Caco-2 (cell line): ENCODE measurements around the gene AMPD3. TPM values are rescaled to one million over a fixed set of nuclear protein-coding genes. Genes with fewer than 3 reads are reported as not detected.

ENCODE experiments used
- BruUV-seq: library from RNA; stranded (reverse); fragments of 400-500 nt; replicated peaks from 2 replicates; lab custom pipeline; 2021; lab: Mats Ljungman, UMichigan
- CTCF ChIA-PET: fragments of 300-600 bp; sonication (Branson Sonifier 250); formaldehyde crosslinking; loops from one replicate; lab custom pipeline; 2022; ENCODE audit warnings: antibody characterized with exemption; lab: Charles Lee
- POLR2A ChIA-PET: fragments of 300-600 bp; sonication (Branson Sonifier 250); formaldehyde crosslinking; loops from one replicate; lab custom pipeline; 2022; ENCODE audit warnings: antibody characterized with exemption; lab: Charles Lee
- DNase-seq, 2 experiments: peaks; one replicate each; pipeline versions ENCODE4 v3.0.0 to v3.0.0-alpha.2; 2020 to 2022
- H3K27me3 ChIP-seq: replicated peaks from 2 replicates; pipeline ENCODE4 v1.6.0; 2011; ENCODE audit warnings: low read length; ENCODE audit not compliant: control insufficient read depth, insufficient read depth
- H3K36me3 ChIP-seq: 2 replicates; pipeline ENCODE4 v1.5.1; 2011; ENCODE audit warnings: low read length; ENCODE audit not compliant: control insufficient read depth, insufficient read depth
- H3K4me1 ChIP-seq: fragments of 250-450 bp; sonication (Bioruptor Pico); 2 replicates; pipeline ENCODE4 v1.5.1; 2020; ENCODE audit warnings: mild to moderate bottlenecking
- H3K4me3 ChIP-seq: 2 replicates; pipeline ENCODE4 v1.5.1; 2011; ENCODE audit warnings: low read depth, mild to moderate bottlenecking, control low read depth, low read length
- H3K9me3 ChIP-seq: fragments of 250-450 bp; sonication (Bioruptor Pico); 2 replicates; pipeline ENCODE4 v1.5.1; 2020; ENCODE audit warnings: mild to moderate bottlenecking, moderate library complexity
- H3K27ac Mint-ChIP-seq: one replicate; pipeline ENCODE4 v1.8.0; 2022; ENCODE audit warnings: mixed read lengths; ENCODE audit not compliant: unreplicated experiment
- H3K27me3 Mint-ChIP-seq: one replicate; pipeline ENCODE4 v1.8.0; 2022; ENCODE audit warnings: mixed read lengths; ENCODE audit not compliant: insufficient read depth, unreplicated experiment
- H3K36me3 Mint-ChIP-seq: one replicate; pipeline ENCODE4 v1.8.0; 2022; ENCODE audit warnings: mild to moderate bottlenecking, mixed read lengths; ENCODE audit not compliant: insufficient read depth, unreplicated experiment
- H3K4me1 Mint-ChIP-seq: one replicate; pipeline ENCODE4 v1.8.0; 2022; ENCODE audit warnings: low read depth, mixed read lengths; ENCODE audit not compliant: unreplicated experiment
- H3K4me3 Mint-ChIP-seq: one replicate; pipeline ENCODE4 v1.8.0; 2022; ENCODE audit warnings: mild to moderate bottlenecking, moderate library complexity, mixed read lengths; ENCODE audit not compliant: unreplicated experiment
- H3K9me3 Mint-ChIP-seq: one replicate; pipeline ENCODE4 v1.8.0; 2022; ENCODE audit warnings: mixed read lengths; ENCODE audit not compliant: unreplicated experiment
- intact Hi-C: fragments of 100-400 bp; cut with micrococcal nuclease; formaldehyde crosslinking; loops from one replicate; pipeline ENCODE4 v1.10.0; 2022; ENCODE audit not compliant: unreplicated experiment
- total RNA-seq: library from RNA; stranded (reverse); gene quantifications from 2 replicates; pipeline ENCODE4 v1.2.3, GENCODE V29; 2022
- TF ChIP-seq, protein P1 (sequence below), 2 experiments: fragments of 200-600 bp in 1 of 2; IDR thresholded peaks; 1 replicate in 1 of 2; 2 replicates in 1 of 2; pipeline versions ENCODE4 v1.5.1 to v1.8.0; 2011 to 2022; ENCODE audit warnings: antibody characterized with exemption in 1 of 2, control low read depth in 1 of 2, inconsistent platforms in 1 of 2, low read depth in 1 of 2, low read length in 1 of 2, mild to moderate bottlenecking in 1 of 2, moderate library complexity in 1 of 2; ENCODE audit not compliant: insufficient read depth in 1 of 2, severe bottlenecking in 1 of 2, unreplicated experiment in 1 of 2

Gene AMPD3
- total RNA-seq, 1 experiment from 2014 or later, result 13.4 TPM

DNA sequence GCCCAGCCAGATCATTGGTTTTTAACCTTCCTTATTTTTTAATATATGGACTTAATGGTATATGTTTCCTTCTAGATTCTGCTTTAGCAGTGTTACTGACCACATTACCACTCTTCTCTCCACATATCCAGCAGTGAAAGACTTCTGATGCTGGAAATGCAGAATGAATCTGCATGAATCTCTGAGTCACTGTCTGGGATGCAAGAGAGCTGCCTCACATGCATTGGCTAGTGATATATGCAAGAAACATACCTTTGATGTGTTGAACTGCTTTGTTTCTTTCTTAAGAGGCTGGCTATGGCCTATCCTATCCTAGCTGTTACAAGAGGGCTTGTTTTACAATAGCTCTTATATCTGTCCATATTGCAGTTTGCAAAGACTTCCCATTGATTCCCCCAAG lies 16.6 kb upstream of the AMPD3 start:
- Histone ChIP-seq H3K27me3 (no peaks in the 10 kb centered on the region), H3K36me3 (no peaks in the 10 kb centered on the region), H3K9me3 (no peaks in the 10 kb centered on the region), H3K4me3 (no peak overlapping the region), H3K4me1 (0 out of 2 replicates have a peak, but pooled peaks cover 2% of the 10 kb centered on the region)
- TF ChIP-seq, protein P1, sequence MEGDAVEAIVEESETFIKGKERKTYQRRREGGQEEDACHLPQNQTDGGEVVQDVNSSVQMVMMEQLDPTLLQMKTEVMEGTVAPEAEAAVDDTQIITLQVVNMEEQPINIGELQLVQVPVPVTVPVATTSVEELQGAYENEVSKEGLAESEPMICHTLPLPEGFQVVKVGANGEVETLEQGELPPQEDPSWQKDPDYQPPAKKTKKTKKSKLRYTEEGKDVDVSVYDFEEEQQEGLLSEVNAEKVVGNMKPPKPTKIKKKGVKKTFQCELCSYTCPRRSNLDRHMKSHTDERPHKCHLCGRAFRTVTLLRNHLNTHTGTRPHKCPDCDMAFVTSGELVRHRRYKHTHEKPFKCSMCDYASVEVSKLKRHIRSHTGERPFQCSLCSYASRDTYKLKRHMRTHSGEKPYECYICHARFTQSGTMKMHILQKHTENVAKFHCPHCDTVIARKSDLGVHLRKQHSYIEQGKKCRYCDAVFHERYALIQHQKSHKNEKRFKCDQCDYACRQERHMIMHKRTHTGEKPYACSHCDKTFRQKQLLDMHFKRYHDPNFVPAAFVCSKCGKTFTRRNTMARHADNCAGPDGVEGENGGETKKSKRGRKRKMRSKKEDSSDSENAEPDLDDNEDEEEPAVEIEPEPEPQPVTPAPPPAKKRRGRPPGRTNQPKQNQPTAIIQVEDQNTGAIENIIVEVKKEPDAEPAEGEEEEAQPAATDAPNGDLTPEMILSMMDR (IDR thresholded peaks at IDR 0.05; ENCODE audit: insufficient read depth in 1 of 2, low read depth in 1 of 2, low read length in 1 of 2, severe bottlenecking in 1 of 2, unreplicated experiment in 1 of 2), result no peak
- DNase-seq, result no peak
- Mint-ChIP-seq H3K27ac (no peak overlapping the region), H3K4me1 (peaks cover 5% of the 10 kb centered on the region), H3K4me3 (no peak overlapping the region), H3K36me3 (no peaks in the 10 kb centered on the region), H3K27me3 (no peaks in the 10 kb centered on the region), H3K9me3 (no peaks in the 10 kb centered on the region)
- no TSS peak for BruUV-seq
- ChIA-PET CTCF (no interaction called here), POLR2A (no interaction called here)
- intact Hi-C loops, result no loop called here

- Histone ChIP-seq H3K27me3 (no peaks in the 10 kb centered on the region), H3K9me3 (no peaks in the 10 kb centered on the region), H3K4me1 (0 out of 2 replicates have a peak, but pooled peaks cover 2% of the 10 kb centered on the region), H3K4me3 (no peak overlapping the region), H3K36me3 (no peaks in the 10 kb centered on the region)
- Mint-ChIP-seq H3K36me3 (no peaks in the 10 kb centered on the region), H3K9me3 (no peaks in the 10 kb centered on the region), H3K4me3 (no peak overlapping the region), H3K27me3 (no peaks in the 10 kb centered on the region), H3K4me1 (peaks cover 5% of the 10 kb centered on the region), H3K27ac (no peak overlapping the region)
- DNase-seq, result no peak
- ChIA-PET CTCF (no interaction called here), POLR2A (no interaction called here)
- no TSS peak for BruUV-seq
- intact Hi-C loops, result no loop called here
- TF ChIP-seq, protein P1 (IDR thresholded peaks at IDR 0.05; ENCODE audit: insufficient read depth in 1 of 2, low read depth in 1 of 2, low read length in 1 of 2, severe bottlenecking in 1 of 2, unreplicated experiment in 1 of 2), result no peak
Observed at GRCh38 chr11:10439351-10439750, 15.7 kb upstream of the AMPD3 start.

- DNase-seq, result no peak
- Mint-ChIP-seq H3K9me3 (no peaks in the 10 kb centered on the region), H3K27ac (no peak overlapping the region), H3K36me3 (no peaks in the 10 kb centered on the region), H3K27me3 (no peaks in the 10 kb centered on the region), H3K4me1 (peaks cover 5% of the 10 kb centered on the region), H3K4me3 (no peak overlapping the region)
- intact Hi-C loops, result no loop called here
- ChIA-PET POLR2A (no interaction called here), CTCF (no interaction called here)
- Histone ChIP-seq H3K36me3 (no peaks in the 10 kb centered on the region), H3K27me3 (no peaks in the 10 kb centered on the region), H3K9me3 (no peaks in the 10 kb centered on the region), H3K4me1 (0 out of 2 replicates have a peak, but pooled peaks cover 2% of the 10 kb centered on the region), H3K4me3 (no peak overlapping the region)
- TF ChIP-seq, protein P1 (IDR thresholded peaks at IDR 0.05; ENCODE audit: insufficient read depth in 1 of 2, low read depth in 1 of 2, low read length in 1 of 2, severe bottlenecking in 1 of 2, unreplicated experiment in 1 of 2), result no peak
- BruUV-seq, result no TSS peak
Observed at GRCh38 chr11:10439924-10440323, 15.1 kb upstream of the AMPD3 start.
